ENCODE results near the gene TNFAIP3.

GRCh38 chr6:137903933-137904821 lies 37.1 kb downstream of the TNFAIP3 start:
- TF ChIP-seq GATA2 (IDR thresholded peaks at IDR 0.05; ENCODE audit: insufficient read depth, insufficient read length, low read depth, low read length) = no peak
- TF ChIP-seq CTCF (IDR thresholded peaks at IDR 0.05; ENCODE audit: extremely low read depth in 1 of 2, insufficient read depth in 1 of 2, low read depth in 1 of 2, low read length in 2 of 2) = no peak
- no peak for TF ChIP-seq EZH2 (IDR thresholded peaks at IDR 0.05; ENCODE audit: borderline replicate concordance, low read depth, low read length, severe bottlenecking)
- TF ChIP-seq POLR2A (IDR thresholded peaks at IDR 0.05; ENCODE audit: low read depth, low read length) = no peak
- TF ChIP-seq MAX (IDR thresholded peaks at IDR 0.05; ENCODE audit: insufficient read depth, insufficient read length) = no peak
- no peak for TF ChIP-seq POLR2AphosphoS5 (IDR thresholded peaks at IDR 0.05; ENCODE audit: insufficient read depth, low read depth, low read length)
- no peak for TF ChIP-seq FOS (IDR thresholded peaks at IDR 0.05; ENCODE audit: borderline replicate concordance, insufficient read depth, low read length)
